IMR-90 (cell line): Measurements from ENCODE around the gene MAGI1. TPM values are rescaled to one million over a fixed set of nuclear protein-coding genes. Genes with fewer than 3 reads are reported as not detected.
A peak's percentile ranks its signal among the peaks of the same experiment; 100 is the strongest.

Experiments used
- ATAC-seq: fragments of 200-7000 bp; cut with Tn5 transposase; 2 replicates; pipeline ENCODE4 v1.9.1; 2020; ENCODE audit warnings: low read depth, mild to moderate bottlenecking, moderate library complexity
- BruUV-seq: library from RNA; stranded (reverse); fragments of 400-500 nt; replicated peaks from 2 replicates; lab custom pipeline; 2021; lab: Mats Ljungman, UMichigan
- CTCF ChIA-PET: fragments of 300-600 bp; formaldehyde crosslinking; extraction: SDS; loops from one replicate; lab custom pipeline; 2021; ENCODE audit warnings: antibody characterized with exemption; lab: Yijun Ruan, JAX
- POLR2A ChIA-PET: fragments of 300-600 bp; sonication (Branson Sonifier 250); formaldehyde crosslinking; loops from one replicate; lab custom pipeline; 2022; ENCODE audit warnings: antibody characterized with exemption; ENCODE audit not compliant: unreplicated experiment; lab: Charles Lee
- DNase-seq: peaks from one replicate; pipeline ENCODE4 v3.0.0; 2013
- H2AFZ ChIP-seq: replicated peaks from 2 replicates; pipeline ENCODE3; 2013; ENCODE audit warnings: low read length, mild to moderate bottlenecking; ENCODE audit not compliant: poor library complexity
- H2AK5ac ChIP-seq: 2 replicates; pipeline ENCODE4 v1.6.1; 2013; ENCODE audit warnings: low read depth, low read length, inconsistent platforms
- H2AK9ac ChIP-seq: replicated peaks from 2 replicates; pipeline ENCODE3; 2013; ENCODE audit warnings: mild to moderate bottlenecking, low read depth, low read length, moderate library complexity; ENCODE audit not compliant: poor library complexity
- H2BK120ac ChIP-seq: 2 replicates; pipeline ENCODE4 v1.6.1; 2013; ENCODE audit warnings: low read depth, low read length, inconsistent platforms
- H2BK15ac ChIP-seq: 3 replicates; pipeline ENCODE4 v1.6.1; 2013; ENCODE audit warnings: low read depth, low read length, inconsistent platforms
- H2BK20ac ChIP-seq: 2 replicates; pipeline ENCODE4 v1.6.1; 2013; ENCODE audit warnings: low read depth, mild to moderate bottlenecking, inconsistent platforms, low read length, moderate library complexity
- H2BK5ac ChIP-seq: 2 replicates; pipeline ENCODE4 v1.6.1; 2013; ENCODE audit warnings: mild to moderate bottlenecking, low read depth, low read length, inconsistent platforms; ENCODE audit not compliant: poor library complexity, severe bottlenecking
- H3K14ac ChIP-seq: replicated peaks from 2 replicates; pipeline ENCODE4 v1.6.1; 2013; ENCODE audit warnings: low read depth, low read length, inconsistent platforms
- H3K18ac ChIP-seq: 2 replicates; pipeline ENCODE4 v1.6.1; 2013; ENCODE audit warnings: low read depth, low read length, control low read depth
- H3K23ac ChIP-seq: 2 replicates; pipeline ENCODE4 v1.6.1; 2013; ENCODE audit warnings: low read depth, low read length, inconsistent platforms
- H3K27ac ChIP-seq: 2 replicates; pipeline ENCODE4 v1.5.1; 2013; ENCODE audit warnings: mild to moderate bottlenecking, control low read depth, low read length; ENCODE audit not compliant: insufficient read depth
- H3K27me3 ChIP-seq: 2 replicates; pipeline ENCODE4 v1.6.1; 2013; ENCODE audit warnings: low read length; ENCODE audit not compliant: control insufficient read depth, insufficient read depth
- H3K36me3 ChIP-seq: 2 replicates; pipeline ENCODE4 v1.6.1; 2013; ENCODE audit warnings: low read length, mixed read lengths; ENCODE audit not compliant: control insufficient read depth, insufficient read depth
- H3K4ac ChIP-seq: 2 replicates; pipeline ENCODE4 v1.6.1; 2013; ENCODE audit warnings: low read depth, low read length, inconsistent platforms
- H3K4me1 ChIP-seq: 2 replicates; pipeline ENCODE4 v1.6.1; 2013; ENCODE audit warnings: low read length, mixed read lengths; ENCODE audit not compliant: control insufficient read depth, insufficient read depth
- H3K4me2 ChIP-seq: 2 replicates; pipeline ENCODE4 v1.6.1; 2013; ENCODE audit warnings: low read depth, mild to moderate bottlenecking, control low read depth, low read length, moderate library complexity
- H3K4me3 ChIP-seq: 2 replicates; pipeline ENCODE4 v1.5.1; 2013; ENCODE audit warnings: low read depth, mild to moderate bottlenecking, control low read depth, low read length, moderate library complexity; ENCODE audit not compliant: insufficient read depth
- H3K56ac ChIP-seq: 2 replicates; pipeline ENCODE4 v1.6.1; 2013; ENCODE audit warnings: low read length, inconsistent platforms; ENCODE audit not compliant: insufficient read depth; ENCODE audit errors: extremely low read depth
- H3K79me1 ChIP-seq, 2 experiments: 2 replicates each; pipeline ENCODE4 v1.6.1; 2013; ENCODE audit warnings: low read length in 2 of 2, inconsistent platforms in 1 of 2, low read depth in 1 of 2
- H3K9ac ChIP-seq: 2 replicates; pipeline ENCODE4 v1.6.1; 2013; ENCODE audit warnings: low read depth, low read length, control low read depth
- H3K9me1 ChIP-seq: 2 replicates; pipeline ENCODE4 v1.6.1; 2013; ENCODE audit warnings: low read length, inconsistent platforms; ENCODE audit not compliant: insufficient read depth
- H3K9me3 ChIP-seq: 2 replicates; pipeline ENCODE4 v1.6.1; 2013; ENCODE audit warnings: low read length; ENCODE audit not compliant: control insufficient read depth, insufficient read depth
- H4K20me1 ChIP-seq: 2 replicates; pipeline ENCODE4 v1.6.1; 2013; ENCODE audit warnings: low read length, inconsistent platforms; ENCODE audit not compliant: insufficient read depth
- H4K5ac ChIP-seq: 2 replicates; pipeline ENCODE4 v1.6.1; 2013; ENCODE audit warnings: mild to moderate bottlenecking, low read depth, low read length, control low read depth
- H4K8ac ChIP-seq, 2 experiments: 2 replicates each; pipeline ENCODE4 v1.6.1; 2013; ENCODE audit warnings: low read depth in 2 of 2, low read length in 2 of 2, control low read depth in 1 of 2, inconsistent platforms in 1 of 2
- H4K91ac ChIP-seq: 2 replicates; pipeline ENCODE4 v1.6.1; 2013; ENCODE audit warnings: low read depth, low read length, inconsistent platforms; ENCODE audit not compliant: insufficient read depth
- BHLHE40 ChIP-seq: fragments of 150-350 bp; IDR thresholded peaks from 2 replicates; pipeline ENCODE4 v1.6.1; 2016; ENCODE audit warnings: mild to moderate bottlenecking, low read depth, low read length
- CEBPB ChIP-seq: IDR thresholded peaks from 2 replicates; pipeline ENCODE4 v1.6.1; 2012; ENCODE audit warnings: low read depth, low read length, improper control_type of control experiment
- CHD1 ChIP-seq: IDR thresholded peaks from 2 replicates; pipeline ENCODE4 v1.6.1; 2012; ENCODE audit warnings: low read depth, low read length, improper control_type of control experiment
- FOS ChIP-seq: fragments of 150-350 bp; IDR thresholded peaks from 2 replicates; pipeline ENCODE4 v1.6.1; 2016; ENCODE audit warnings: low read depth, low read length
- MAZ ChIP-seq: IDR thresholded peaks from 2 replicates; pipeline ENCODE4 v1.6.1; 2012; ENCODE audit warnings: low read depth, mild to moderate bottlenecking, low read length, improper control_type of control experiment, moderate library complexity, borderline replicate concordance
- MXI1 ChIP-seq: IDR thresholded peaks from 2 replicates; pipeline ENCODE4 v1.6.1; 2012; ENCODE audit warnings: low read depth, mild to moderate bottlenecking, low read length, moderate library complexity, borderline replicate concordance
- NFE2L2 ChIP-seq: fragments of 150-350 bp; IDR thresholded peaks from 2 replicates; pipeline ENCODE4 v1.6.1; 2016; ENCODE audit warnings: low read depth, mild to moderate bottlenecking, low read length
- POLR2A ChIP-seq: IDR thresholded peaks from 2 replicates; pipeline ENCODE4 v1.6.1; 2012; ENCODE audit warnings: mild to moderate bottlenecking, low read depth, low read length
- RCOR1 ChIP-seq: IDR thresholded peaks from 2 replicates; pipeline ENCODE4 v1.6.1; 2012; ENCODE audit warnings: mild to moderate bottlenecking, low read length, improper control_type of control experiment; ENCODE audit not compliant: insufficient replicate concordance
- RFX5 ChIP-seq: IDR thresholded peaks from 2 replicates; pipeline ENCODE4 v1.8.0; 2012; ENCODE audit warnings: low read depth, mild to moderate bottlenecking, low read length, moderate library complexity
- SMC3 ChIP-seq: fragments of 150-350 bp; IDR thresholded peaks from 2 replicates; pipeline ENCODE4 v1.6.1; 2016; ENCODE audit warnings: low read depth, mild to moderate bottlenecking, antibody characterized with exemption, low read length, moderate library complexity
- USF2 ChIP-seq: fragments of 150-350 bp; IDR thresholded peaks from 2 replicates; pipeline ENCODE4 v1.6.1; 2017; ENCODE audit warnings: mild to moderate bottlenecking, antibody characterized with exemption, low read length, low read depth
- WGBS, 2 experiments: methylation state at CpG; one replicate each; pipeline versions ENCODE4 v1.1.5 to v1.1.7; 2013; ENCODE audit warnings: missing lambda C conversion rate in 2 of 2; ENCODE audit not compliant: insufficient read length in 1 of 2; ENCODE audit errors: extremely low coverage in 2 of 2; 5-methylcytosine and 5-hydroxymethylcytosine counted together
- dilution Hi-C: fragments of 300-500 bp; cut with HindIII; formaldehyde crosslinking; loops from one replicate; pipeline ENCODE4 v1.14.3; 2018; ENCODE audit warnings: low sequenced_read_pairs; ENCODE audit not compliant: unreplicated experiment
- in situ Hi-C: fragments of 300-500 bp; cut with MboI; formaldehyde crosslinking; loops from 3 replicates; pipeline ENCODE4 v1.14.3; 2019; ENCODE audit warnings: low sequenced_read_pairs, inconsistent platforms, mixed read lengths
- intact Hi-C: fragments of 100-400 bp; cut with micrococcal nuclease; formaldehyde crosslinking; loops from 2 replicates; pipeline ENCODE4 v1.10.0; 2022
- polyA plus RNA-seq, 3 experiments: library from polyadenylated mRNA; depleted of rRNA; stranded (reverse); fragments of >200 nt; gene quantifications; 2 replicates each; pipeline ENCODE4 v1.2.3, GENCODE V29; 2012; ENCODE audit warnings: low replicate concordance in 1 of 3
- total RNA-seq: library from RNA; depleted of rRNA; stranded (reverse); fragments of >200 nt; gene quantifications from 2 replicates; pipeline ENCODE4 v1.2.3, GENCODE V29; 2012
- TF ChIP-seq, protein P1 (sequence below): conservative IDR thresholded peaks from 2 replicates; pipeline ENCODE4 v1.5.1; 2012; ENCODE audit warnings: mild to moderate bottlenecking, low read depth, low read length, improper control_type of control experiment
- TF ChIP-seq, protein P2 (sequence below): fragments of 150-350 bp; IDR thresholded peaks from 2 replicates; pipeline ENCODE4 v1.6.1; 2016; ENCODE audit warnings: low read depth, mild to moderate bottlenecking, low read length, moderate library complexity, borderline replicate concordance

Gene MAGI1
- total and polyA plus RNA-seq, 2 of the 4 experiments (the other 2 are of a cell fraction): 14.5 to 24.2 TPM

DNA sequence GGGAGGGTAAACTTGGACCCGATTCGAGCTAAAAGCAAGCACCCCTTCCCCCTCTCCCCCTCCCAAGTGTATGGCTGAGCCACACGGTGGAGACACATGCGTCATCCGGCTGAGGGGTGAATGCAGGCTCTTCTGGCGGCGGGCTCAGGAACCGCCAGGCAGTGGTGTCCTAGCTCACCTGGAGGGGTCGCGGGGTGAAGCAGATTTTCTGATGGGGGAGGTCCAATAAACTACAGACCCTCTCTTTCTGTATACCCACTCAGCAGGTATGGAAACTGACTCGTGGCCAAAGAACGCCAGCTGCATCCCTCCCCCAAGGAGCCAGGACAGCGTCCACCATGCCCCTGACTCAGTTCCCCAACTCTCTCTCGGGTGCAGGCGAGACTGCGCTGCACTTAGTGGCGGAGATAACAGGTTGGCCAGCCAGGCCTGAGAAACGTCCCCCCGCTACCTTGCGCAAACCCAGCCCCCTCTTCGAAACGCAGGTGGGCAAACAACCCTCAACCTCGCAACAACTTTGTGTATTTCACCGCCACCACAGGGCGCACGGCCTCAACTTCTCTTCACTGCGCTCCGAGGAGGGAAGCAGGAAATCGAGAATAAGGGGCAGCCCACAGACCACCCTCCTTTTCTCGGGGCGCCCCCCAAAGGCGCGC, 1.3 kb downstream of the MAGI1 start:
- 0% methylated on average over 1 of the region's 33 CpGs; no CpG with 5 or more reads in 1 of the 2 experiments for WGBS, 2 experiments
- Histone ChIP-seq H4K8ac (peak overlapping the region; percentile 62 to 63; a peak in 2 of 4 replicates), H3K4me3 (peak overlapping the region; percentile 69), H3K23ac (peak overlapping the region; percentile 80), H3K4ac (peak overlapping the region; percentile 78), H3K27ac (peak overlapping the region; percentile 88), H3K4me2 (peak overlapping the region; percentile 90), H2AK9ac (peak overlapping the region; percentile 84), H2BK120ac (peak overlapping the region; percentile 42), H3K27me3 (no peaks in the 10 kb centered on the region), H3K9me3 (no peaks in the 10 kb centered on the region), H2BK15ac (peak overlapping the region; percentile 13; the same call in 1 of the 3 replicates), H2AFZ (peak overlapping the region; percentile 94), H2BK20ac (peak overlapping the region; percentile 15; the same call in 1 of the 2 replicates), H3K9ac (peak overlapping the region; percentile 76), H3K56ac (no peak overlapping the region; the same call in 1 of the 2 replicates), H3K18ac (peak overlapping the region; percentile 21), H3K36me3 (no peaks in the 10 kb centered on the region), H4K5ac (peak overlapping the region; percentile 31; the same call in 1 of the 2 replicates), H4K20me1 (peaks cover 19% of the 10 kb centered on the region; the same call in 1 of the 2 replicates), H2AK5ac (peak overlapping the region; percentile 80), H2BK5ac (peak overlapping the region; percentile 85), H4K91ac (peak overlapping the region; percentile 57), H3K14ac (peak overlapping the region; percentile 58), H3K9me1 (peaks cover 23% of the 10 kb centered on the region), H3K4me1 (peaks cover 32% of the 10 kb centered on the region), H3K79me1 (peaks cover 6 to 56% of the 10 kb centered on the region in 2 experiments; a peak in 3 of 4 replicates)
- ChIA-PET CTCF (interaction anchor here (1.1 to 1.5 kb wide), 4 partner anchors 8 to 122 kb away, joined by 3 read pairs; no protein-coding TSS in a partner anchor), POLR2A (no interaction called here)
- intact Hi-C loops (loop anchor here (5.0 kb wide), 3 partner anchors 80 to 250 kb away; no protein-coding TSS in a partner anchor), dilution Hi-C loops (no loop called here), in situ Hi-C loops (no loop called here)
- BruUV-seq: no TSS peak
- ATAC-seq: no peak
- peak; percentile 64 for DNase-seq
- TF ChIP-seq CHD1: no peak
- no peak for TF ChIP-seq CEBPB
- no peak for TF ChIP-seq POLR2A
- TF ChIP-seq, protein P1, sequence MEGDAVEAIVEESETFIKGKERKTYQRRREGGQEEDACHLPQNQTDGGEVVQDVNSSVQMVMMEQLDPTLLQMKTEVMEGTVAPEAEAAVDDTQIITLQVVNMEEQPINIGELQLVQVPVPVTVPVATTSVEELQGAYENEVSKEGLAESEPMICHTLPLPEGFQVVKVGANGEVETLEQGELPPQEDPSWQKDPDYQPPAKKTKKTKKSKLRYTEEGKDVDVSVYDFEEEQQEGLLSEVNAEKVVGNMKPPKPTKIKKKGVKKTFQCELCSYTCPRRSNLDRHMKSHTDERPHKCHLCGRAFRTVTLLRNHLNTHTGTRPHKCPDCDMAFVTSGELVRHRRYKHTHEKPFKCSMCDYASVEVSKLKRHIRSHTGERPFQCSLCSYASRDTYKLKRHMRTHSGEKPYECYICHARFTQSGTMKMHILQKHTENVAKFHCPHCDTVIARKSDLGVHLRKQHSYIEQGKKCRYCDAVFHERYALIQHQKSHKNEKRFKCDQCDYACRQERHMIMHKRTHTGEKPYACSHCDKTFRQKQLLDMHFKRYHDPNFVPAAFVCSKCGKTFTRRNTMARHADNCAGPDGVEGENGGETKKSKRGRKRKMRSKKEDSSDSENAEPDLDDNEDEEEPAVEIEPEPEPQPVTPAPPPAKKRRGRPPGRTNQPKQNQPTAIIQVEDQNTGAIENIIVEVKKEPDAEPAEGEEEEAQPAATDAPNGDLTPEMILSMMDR: peak; percentile 29
- no peak for TF ChIP-seq NFE2L2
- no peak for TF ChIP-seq RCOR1
- no peak for TF ChIP-seq USF2
- 0 out of 2 replicates have a peak, but pooled peaks have one; percentile 44 for TF ChIP-seq MXI1
- TF ChIP-seq, protein P2, sequence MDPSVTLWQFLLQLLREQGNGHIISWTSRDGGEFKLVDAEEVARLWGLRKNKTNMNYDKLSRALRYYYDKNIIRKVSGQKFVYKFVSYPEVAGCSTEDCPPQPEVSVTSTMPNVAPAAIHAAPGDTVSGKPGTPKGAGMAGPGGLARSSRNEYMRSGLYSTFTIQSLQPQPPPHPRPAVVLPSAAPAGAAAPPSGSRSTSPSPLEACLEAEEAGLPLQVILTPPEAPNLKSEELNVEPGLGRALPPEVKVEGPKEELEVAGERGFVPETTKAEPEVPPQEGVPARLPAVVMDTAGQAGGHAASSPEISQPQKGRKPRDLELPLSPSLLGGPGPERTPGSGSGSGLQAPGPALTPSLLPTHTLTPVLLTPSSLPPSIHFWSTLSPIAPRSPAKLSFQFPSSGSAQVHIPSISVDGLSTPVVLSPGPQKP: no peak
- peak; percentile 84 for TF ChIP-seq MAZ
- TF ChIP-seq SMC3: 0 out of 2 replicates have a peak, but pooled peaks have one; percentile 30
- no peak for TF ChIP-seq RFX5
- TF ChIP-seq FOS: no peak
- TF ChIP-seq BHLHE40: no peak
